SKM-1 treated with dmso at 0.1 percent for 144 hours (cell line): ENCODE results near the gene HAUS2.
"Not testable (repeated sequence)": the region's sequence is repeated elsewhere in the genome, so short reads cannot be mapped to it uniquely, and the experiment has no call there.

Experiments
- DNase-seq: peaks from one replicate; lab custom pipeline; 2025; ENCODE audit not compliant: unreplicated experiment; lab: John Stamatoyannopoulos, UW

Gene HAUS2

GRCh38 chr15:42548249-42549031, at the start of gene HAUS2, which contains the start of gene LRRC57:
TSS of gene HAUS2 (plus strand) at chr15:42548838. CDS start at chr15:42548873, 35 bp downstream.
TSS of gene LRRC57 (minus strand) at chr15:42548793. CDS start at chr15:42548434, 359 bp downstream.
- peak; percentile 69 for DNase-seq

- no peak for DNase-seq
These were observed 48.6 kb upstream of the HAUS2 start for GRCh38 chr15:42499858-42500609.

- DNase-seq: no peak
These were observed 46.2 kb upstream of the HAUS2 start for GRCh38 chr15:42502477-42502876.

GRCh38 chr15:42503825-42504224, 44.8 kb upstream of the HAUS2 start:
- no peak for DNase-seq

- DNase-seq: no peak
These were observed 44.0 kb upstream of the HAUS2 start for GRCh38 chr15:42504631-42505030.

GRCh38 chr15:42507514-42507913, 41.1 kb upstream of the HAUS2 start:
- DNase-seq: no peak

GRCh38 chr15:42508263-42508690, 40.4 kb upstream of the HAUS2 start:
- no peak for DNase-seq

- no peak for DNase-seq
These were observed 38.2 kb upstream of the HAUS2 start for GRCh38 chr15:42510258-42511006.

GRCh38 chr15:42511007-42511391, 37.6 kb upstream of the HAUS2 start:
- peak; percentile 52 for DNase-seq

GRCh38 chr15:42523331-42523730, 25.3 kb upstream of the HAUS2 start:
- DNase-seq: no peak

GRCh38 chr15:42528970-42529369, 19.7 kb upstream of the HAUS2 start:
- DNase-seq: no peak

- DNase-seq: no peak
These were observed 15.4 kb upstream of the HAUS2 start for GRCh38 chr15:42533246-42533645.

- peak; percentile 73 for DNase-seq
These were observed 3.6 kb upstream of the HAUS2 start for GRCh38 chr15:42544853-42545629.

- DNase-seq: no peak
These were observed 755 bp upstream of the HAUS2 start for GRCh38 chr15:42547918-42548248.

- peak; percentile 39 for DNase-seq
These were observed 424 bp downstream of the HAUS2 start for GRCh38 chr15:42549032-42549491.

- peak; percentile 27 for DNase-seq
These were observed 1.2 kb downstream of the HAUS2 start for GRCh38 chr15:42549741-42550392.

GRCh38 chr15:42553554-42553953, 4.9 kb downstream of the HAUS2 start:
- DNase-seq: no peak

GRCh38 chr15:42556550-42557207, 8.0 kb downstream of the HAUS2 start:
- DNase-seq: not testable (repeated sequence)

- DNase-seq: no peak
These were observed 10.1 kb downstream of the HAUS2 start for GRCh38 chr15:42558739-42559138.
